MCF 10A (cell line): ENCODE data around the gene KCNJ6. TPM values are rescaled to one million over a fixed set of nuclear protein-coding genes. Genes with fewer than 3 reads are reported as not detected.
A peak's percentile ranks its signal among the peaks of the same experiment; 100 is the strongest.

Source experiments
- BruUV-seq: library from RNA; stranded (reverse); fragments of 400-500 nt; replicated peaks from 2 replicates; lab custom pipeline; 2021; lab: Mats Ljungman, UMichigan
- CTCF ChIA-PET: fragments of 300-600 bp; sonication (Branson Sonifier 250); formaldehyde crosslinking; extraction: SDS; loops from one replicate; lab custom pipeline; 2021; ENCODE audit warnings: antibody characterized with exemption, inconsistent platforms; lab: Yijun Ruan, JAX
- POLR2A ChIA-PET: fragments of 300-600, 350-650 bp; sonication (Branson Sonifier 250); formaldehyde crosslinking; extraction: SDS; loops from one replicate; lab custom pipeline; 2020; ENCODE audit warnings: antibody characterized with exemption, inconsistent platforms; lab: Yijun Ruan, JAX
- DNase-seq: peaks from one replicate; pipeline ENCODE4 v3.0.0-alpha.2; 2018; ENCODE audit not compliant: unreplicated experiment
- H3K27ac Mint-ChIP-seq: one replicate; pipeline ENCODE4 v1.8.0; 2022; ENCODE audit warnings: mild to moderate bottlenecking, low read depth, mixed read lengths; ENCODE audit not compliant: unreplicated experiment
- H3K27me3 Mint-ChIP-seq: one replicate; pipeline ENCODE4 v1.8.0; 2022; ENCODE audit warnings: mixed read lengths; ENCODE audit not compliant: insufficient read depth, unreplicated experiment
- H3K36me3 Mint-ChIP-seq: one replicate; pipeline ENCODE4 v1.8.0; 2022; ENCODE audit warnings: mild to moderate bottlenecking, moderate library complexity, mixed read lengths; ENCODE audit not compliant: insufficient read depth, unreplicated experiment
- H3K4me1 Mint-ChIP-seq: one replicate; pipeline ENCODE4 v1.8.0; 2022; ENCODE audit warnings: mixed read lengths; ENCODE audit not compliant: insufficient read depth, unreplicated experiment
- H3K4me3 Mint-ChIP-seq: one replicate; pipeline ENCODE4 v1.8.0; 2022; ENCODE audit warnings: mild to moderate bottlenecking, moderate library complexity, mixed read lengths; ENCODE audit not compliant: unreplicated experiment
- H3K9me3 Mint-ChIP-seq: one replicate; pipeline ENCODE4 v1.8.0; 2022; ENCODE audit warnings: mixed read lengths; ENCODE audit not compliant: unreplicated experiment
- intact Hi-C: fragments of 100-400 bp; cut with micrococcal nuclease; formaldehyde crosslinking; loops from 2 replicates; pipeline ENCODE4 v1.14.1; 2022
- total RNA-seq: library from RNA; stranded (reverse); gene quantifications from 2 replicates; pipeline ENCODE4 v1.2.3, GENCODE V29; 2022
- TF ChIP-seq, protein P1 (sequence below): fragments of 200-600 bp; IDR thresholded peaks from one replicate; pipeline ENCODE4 v1.8.0; 2022; ENCODE audit warnings: antibody characterized with exemption, mild to moderate bottlenecking; ENCODE audit not compliant: unreplicated experiment

KCNJ6 gene
- total RNA-seq, 1 experiment from 2014 or later, result 0.28 TPM

GRCh38 chr21:37865156-37865555 lies 51.1 kb downstream of the KCNJ6 start:
- intact Hi-C loops, result no loop called here
- H3K27ac Mint-ChIP-seq, result no peak overlapping the region
- H3K4me3 Mint-ChIP-seq, result no peak overlapping the region
- no peaks in the 10 kb centered on the region for H3K9me3 Mint-ChIP-seq
- ChIA-PET CTCF (interaction anchor here (0.7 to 1.0 kb wide), 2 partner anchors 39 to 279 kb away, joined by 3 to 4 read pairs; no protein-coding TSS in a partner anchor), POLR2A (no interaction called here)
- TF ChIP-seq, protein P1, sequence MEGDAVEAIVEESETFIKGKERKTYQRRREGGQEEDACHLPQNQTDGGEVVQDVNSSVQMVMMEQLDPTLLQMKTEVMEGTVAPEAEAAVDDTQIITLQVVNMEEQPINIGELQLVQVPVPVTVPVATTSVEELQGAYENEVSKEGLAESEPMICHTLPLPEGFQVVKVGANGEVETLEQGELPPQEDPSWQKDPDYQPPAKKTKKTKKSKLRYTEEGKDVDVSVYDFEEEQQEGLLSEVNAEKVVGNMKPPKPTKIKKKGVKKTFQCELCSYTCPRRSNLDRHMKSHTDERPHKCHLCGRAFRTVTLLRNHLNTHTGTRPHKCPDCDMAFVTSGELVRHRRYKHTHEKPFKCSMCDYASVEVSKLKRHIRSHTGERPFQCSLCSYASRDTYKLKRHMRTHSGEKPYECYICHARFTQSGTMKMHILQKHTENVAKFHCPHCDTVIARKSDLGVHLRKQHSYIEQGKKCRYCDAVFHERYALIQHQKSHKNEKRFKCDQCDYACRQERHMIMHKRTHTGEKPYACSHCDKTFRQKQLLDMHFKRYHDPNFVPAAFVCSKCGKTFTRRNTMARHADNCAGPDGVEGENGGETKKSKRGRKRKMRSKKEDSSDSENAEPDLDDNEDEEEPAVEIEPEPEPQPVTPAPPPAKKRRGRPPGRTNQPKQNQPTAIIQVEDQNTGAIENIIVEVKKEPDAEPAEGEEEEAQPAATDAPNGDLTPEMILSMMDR, result no peak
- peaks cover 27% of the 10 kb centered on the region for H3K4me1 Mint-ChIP-seq
- H3K27me3 Mint-ChIP-seq, result no peaks in the 10 kb centered on the region
- peaks cover 4% of the 10 kb centered on the region for H3K36me3 Mint-ChIP-seq
- DNase-seq, result no peak
- BruUV-seq, result no TSS peak

- intact Hi-C loops, result no loop called here
- Mint-ChIP-seq H3K9me3 (no peaks in the 10 kb centered on the region), H3K4me3 (no peak overlapping the region)
Observed at GRCh38 chr21:37863842-37864241, 52.4 kb downstream of the KCNJ6 start.

GRCh38 chr21:37862536-37862935 lies 53.7 kb downstream of the KCNJ6 start:
- Mint-ChIP-seq H3K27me3 (no peaks in the 10 kb centered on the region), H3K36me3 (peaks cover 6% of the 10 kb centered on the region), H3K9me3 (no peaks in the 10 kb centered on the region), H3K4me3 (no peak overlapping the region), H3K27ac (no peak overlapping the region), H3K4me1 (peaks cover 11% of the 10 kb centered on the region)
- POLR2A ChIA-PET, result interaction anchor here (1.3 to 1.5 kb wide), 2 partner anchors 8 to 17 kb away, joined by 3 read pairs; no protein-coding TSS in a partner anchor
- DNase-seq, result peak; percentile 25
- intact Hi-C loops, result no loop called here
- CTCF ChIA-PET, result no interaction called here
- BruUV-seq, result no TSS peak
- TF ChIP-seq, protein P1, result no peak

More at GRCh38 chr21:37863842-37864241, 52.4 kb downstream of the KCNJ6 start:
- H3K36me3 Mint-ChIP-seq, result peaks cover 6% of the 10 kb centered on the region
- POLR2A ChIA-PET, result interaction anchor here (0.5 to 0.7 kb wide), 2 partner anchors 14 to 208 kb away, joined by 3 to 4 read pairs; no protein-coding TSS in a partner anchor
- BruUV-seq, result no TSS peak
- peak; percentile 62 for DNase-seq
- no peak overlapping the region for H3K27ac Mint-ChIP-seq
- CTCF ChIA-PET, result interaction anchor here (0.6 to 1.0 kb wide), 4 partner anchors 9 to 355 kb away, joined by 3 to 5 read pairs (median 3); no protein-coding TSS in a partner anchor
- H3K4me1 Mint-ChIP-seq, result peaks cover 17% of the 10 kb centered on the region
- TF ChIP-seq, protein P1, result no peak
- H3K27me3 Mint-ChIP-seq, result no peaks in the 10 kb centered on the region

DNA sequence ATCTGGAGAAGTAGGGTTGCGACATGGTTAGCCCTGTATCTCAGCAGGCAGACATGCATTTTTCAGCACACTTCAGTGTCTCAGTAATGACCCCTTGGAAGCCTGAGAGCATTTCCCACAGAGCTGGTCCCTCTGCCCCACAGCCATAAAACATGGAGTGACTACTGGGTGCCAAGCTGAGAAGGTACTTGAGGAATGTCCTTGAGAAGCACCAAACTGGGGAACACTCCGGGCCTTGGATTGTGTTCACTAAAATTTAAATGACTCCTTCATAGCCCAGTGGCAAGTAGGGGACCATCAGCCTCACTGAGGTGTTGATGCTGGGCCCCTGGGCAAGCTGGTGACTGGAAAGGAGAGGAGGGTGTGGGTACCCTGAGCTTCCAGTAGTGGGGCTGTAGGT lies 54.7 kb downstream of the KCNJ6 start:
- DNase-seq, result no peak
- Mint-ChIP-seq H3K27ac (no peak overlapping the region), H3K9me3 (no peaks in the 10 kb centered on the region), H3K4me3 (no peak overlapping the region), H3K36me3 (peaks cover 6% of the 10 kb centered on the region), H3K4me1 (peaks cover 11% of the 10 kb centered on the region), H3K27me3 (no peaks in the 10 kb centered on the region)
- intact Hi-C loops, result no loop called here
- TF ChIP-seq, protein P1, result no peak
- ChIA-PET CTCF (no interaction called here), POLR2A (interaction anchor here (1.5 kb wide), 1 partner anchor 9 kb away, joined by 3 read pairs; no protein-coding TSS in a partner anchor)
- no TSS peak for BruUV-seq
